Vagina (tissue), 2 donors: ENCODE data around the gene NCR3LG1. TPM values are rescaled to one million over a fixed set of nuclear protein-coding genes. Genes with fewer than 3 reads are reported as not detected.

ENCODE experiments used
- DNase-seq, 2 donors: peaks; one replicate each; pipeline ENCODE4 v3.0.0-alpha.2; 2017; ENCODE audit errors: extremely low spot score in 2 of 2
- H3K27ac ChIP-seq: fragments of 200-600 bp; sonication (generic); one replicate; pipeline ENCODE4 v1.5.1; 2019
- H3K27me3 ChIP-seq: fragments of 200-600 bp; sonication (generic); one replicate; pipeline ENCODE4 v1.5.1; 2019
- H3K36me3 ChIP-seq, 2 donors: fragments of 200-600 bp; sonication (generic); one replicate each; pipeline ENCODE4 v1.5.1; 2017 to 2019
- H3K4me1 ChIP-seq: fragments of 200-600 bp; sonication (generic); one replicate; pipeline ENCODE4 v1.5.1; 2019
- H3K4me3 ChIP-seq, 2 donors: fragments of 200-600 bp; sonication (generic); 1 replicate in 1 of 2; 2 replicates in 1 of 2; pipeline ENCODE4 v1.5.1; 2016 to 2019
- H3K9me3 ChIP-seq: fragments of 200-600 bp; sonication (generic); one replicate; pipeline ENCODE4 v1.5.1; 2019
- CTCF ChIP-seq, 3 experiments: fragments of 450-650 bp in 2 of 3; fragments of 200-600 bp in 1 of 3; sonication (generic) in 1 of 3; IDR thresholded peaks; one replicate each; pipeline ENCODE4 v1.5.1; 2017 to 2019; ENCODE audit warnings: antibody characterized with exemption in 3 of 3, mild to moderate bottlenecking in 2 of 3, moderate library complexity in 2 of 3
- POLR2A ChIP-seq, 2 donors: fragments of 450-650 bp; IDR thresholded peaks; one replicate each; pipeline ENCODE4 v1.6.1; 2017; ENCODE audit warnings: antibody characterized with exemption in 2 of 2, mild to moderate bottlenecking in 2 of 2, moderate library complexity in 2 of 2
- POLR2AphosphoS5 ChIP-seq, 2 donors: sonication (generic); formaldehyde crosslinking; IDR thresholded peaks; one replicate each; pipeline ENCODE4 v1.9.0; 2017; ENCODE audit warnings: antibody characterized with exemption in 2 of 2, mild to moderate bottlenecking in 2 of 2, low read depth in 1 of 2; ENCODE audit not compliant: insufficient read depth in 1 of 2
- intact Hi-C: fragments of 100-400 bp; cut with DNase I; formaldehyde crosslinking; loops from one replicate; pipeline ENCODE4 v1.15.1; 2023
- total RNA-seq: library from RNA; depleted of rRNA; stranded (reverse); fragments of >200 nt; gene quantifications from one replicate; pipeline ENCODE4 v1.2.3, GENCODE V29; 2016

Gene NCR3LG1
- total RNA-seq, 1 donor from 2014 or later = 2.2 TPM

- intact Hi-C loops = no loop called here
- no peak overlapping the region for H3K27ac ChIP-seq
- DNase-seq = no peak
- no peaks in the 10 kb centered on the region for H3K36me3 ChIP-seq
- peaks cover 25% of the 10 kb centered on the region for H3K4me1 ChIP-seq
- no peak for TF ChIP-seq POLR2A (IDR thresholded peaks at IDR 0.05)
- TF ChIP-seq CTCF (IDR thresholded peaks at IDR 0.05) = peak in 2 of 3 experiments; percentile 31 to 35
- TF ChIP-seq POLR2AphosphoS5 (IDR thresholded peaks at IDR 0.05; ENCODE audit: insufficient read depth in 1 of 2, low read depth in 1 of 2) = no peak
- H3K9me3 ChIP-seq = no peaks in the 10 kb centered on the region
- H3K4me3 ChIP-seq = no peak overlapping the region
- no peaks in the 10 kb centered on the region for H3K27me3 ChIP-seq
These were observed 3.0 kb downstream of the NCR3LG1 start for GRCh38 chr11:17354601-17354991.

- H3K27me3 ChIP-seq = no peaks in the 10 kb centered on the region
These were observed 14.9 kb downstream of the NCR3LG1 start for GRCh38 chr11:17366495-17366894.

GRCh38 chr11:17368551-17368950 lies 17.0 kb downstream of the NCR3LG1 start:
- Histone ChIP-seq H3K36me3 (peaks cover 0 to 45% of the 10 kb centered on the region in 2 donors), H3K4me1 (no peaks in the 10 kb centered on the region), H3K4me3 (no peak overlapping the region), H3K9me3 (peaks cover 26% of the 10 kb centered on the region), H3K27me3 (no peaks in the 10 kb centered on the region), H3K27ac (no peak overlapping the region)
- TF ChIP-seq CTCF (IDR thresholded peaks at IDR 0.05) = no peak
- TF ChIP-seq POLR2AphosphoS5 (IDR thresholded peaks at IDR 0.05; ENCODE audit: insufficient read depth in 1 of 2, low read depth in 1 of 2) = no peak
- no peak for TF ChIP-seq POLR2A (IDR thresholded peaks at IDR 0.05)
- DNase-seq = no peak
- intact Hi-C loops = no loop called here

More at GRCh38 chr11:17366495-17366894, 14.9 kb downstream of the NCR3LG1 start:
- TF ChIP-seq CTCF (IDR thresholded peaks at IDR 0.05) = no peak
- Histone ChIP-seq H3K27ac (no peak overlapping the region), H3K9me3 (peaks cover 13% of the 10 kb centered on the region), H3K36me3 (peaks cover 0 to 26% of the 10 kb centered on the region in 2 donors), H3K4me3 (no peak overlapping the region), H3K4me1 (no peaks in the 10 kb centered on the region)
- no peak for DNase-seq
- intact Hi-C loops = no loop called here

GRCh38 chr11:17369094-17369493 lies 17.5 kb downstream of the NCR3LG1 start:
- Histone ChIP-seq H3K9me3 (peaks cover 26% of the 10 kb centered on the region), H3K4me3 (no peak overlapping the region), H3K36me3 (peaks cover 0 to 50% of the 10 kb centered on the region in 2 donors), H3K4me1 (no peaks in the 10 kb centered on the region), H3K27ac (no peak overlapping the region), H3K27me3 (no peaks in the 10 kb centered on the region)
- no peak for DNase-seq
- no peak for TF ChIP-seq POLR2AphosphoS5 (IDR thresholded peaks at IDR 0.05; ENCODE audit: insufficient read depth in 1 of 2, low read depth in 1 of 2)
- no peak for TF ChIP-seq POLR2A (IDR thresholded peaks at IDR 0.05)
- no peak for TF ChIP-seq CTCF (IDR thresholded peaks at IDR 0.05)
- intact Hi-C loops = no loop called here

GRCh38 chr11:17369684-17370243 lies 18.2 kb downstream of the NCR3LG1 start:
- Histone ChIP-seq H3K36me3 (peaks cover 0 to 51% of the 10 kb centered on the region in 2 donors), H3K27me3 (no peaks in the 10 kb centered on the region), H3K27ac (no peak overlapping the region), H3K9me3 (peaks cover 26% of the 10 kb centered on the region), H3K4me3 (no peak overlapping the region), H3K4me1 (no peaks in the 10 kb centered on the region)
- intact Hi-C loops = no loop called here
- DNase-seq = no peak
- TF ChIP-seq POLR2A (IDR thresholded peaks at IDR 0.05) (no peak), CTCF (IDR thresholded peaks at IDR 0.05) (no peak), POLR2AphosphoS5 (IDR thresholded peaks at IDR 0.05; ENCODE audit: insufficient read depth in 1 of 2, low read depth in 1 of 2) (no peak)
